Stimulated activated CD4-positive, alpha-beta T cell treated with anti-CD3 and anti-CD28 coated beads, TNF-alpha, amount 100 ng/mL, for 24 hours (primary cell): ENCODE measurements around the gene ZNF765.
"Not testable (repeated sequence)": the region's sequence is repeated elsewhere in the genome, so short reads cannot be mapped to it uniquely, and the experiment has no call there.

ENCODE experiments used
- DNase-seq, 3 experiments: peaks; one replicate each; pipeline ENCODE4 v3.0.0-alpha.2; 2020; ENCODE audit warnings: low read depth in 3 of 3

Gene ZNF765

DNA sequence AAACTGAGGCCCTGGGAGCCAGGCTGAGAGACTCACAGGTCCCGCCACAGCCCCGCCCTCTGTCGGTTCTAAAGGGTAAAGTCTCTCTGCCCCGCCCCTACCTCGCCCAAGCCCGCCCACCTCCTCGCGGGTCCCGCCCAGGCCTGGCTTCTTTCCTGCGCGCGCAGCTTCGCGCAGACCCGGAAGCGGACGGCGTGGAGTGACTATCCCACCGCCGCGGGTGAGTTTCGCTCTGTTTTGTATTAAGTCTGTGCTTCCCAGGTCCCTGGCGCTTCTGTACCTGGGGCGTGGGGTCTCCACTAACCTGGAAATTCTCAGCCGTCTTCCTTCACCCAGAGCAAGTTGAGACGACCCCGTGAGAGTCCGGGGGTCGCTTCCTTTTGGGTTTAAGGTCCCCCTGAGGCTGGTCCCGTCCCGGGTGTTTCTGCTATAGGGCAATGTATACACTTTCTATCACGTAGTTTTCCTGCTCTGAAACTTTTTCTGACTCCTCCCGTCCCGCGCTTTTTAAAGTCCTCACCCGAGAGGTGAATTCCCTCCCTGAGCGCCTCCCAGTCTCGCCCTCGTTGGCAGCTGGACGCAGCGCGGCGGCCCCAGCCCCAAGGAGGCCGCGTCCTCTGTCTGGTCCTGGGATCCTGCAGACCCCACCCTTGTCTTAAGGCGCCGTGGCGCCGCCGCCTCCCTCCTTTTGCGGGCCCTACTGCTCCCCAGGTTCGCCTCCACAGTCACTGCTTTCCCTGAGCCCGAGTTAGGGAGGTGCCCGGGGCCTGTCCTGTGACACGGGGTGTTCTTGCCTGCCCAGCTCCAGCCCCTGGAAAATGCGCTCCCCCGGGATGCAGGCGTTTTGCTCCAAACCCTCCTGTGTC, at the start of gene ZNF765:
TSS of gene ZNF765 (plus strand) at position 176 of the 866 bp plus-strand sequence. CDS start 2,867 bp downstream, outside the sequence.
- DNase-seq = peak; percentile 94 to 97 (median 94)

DNA sequence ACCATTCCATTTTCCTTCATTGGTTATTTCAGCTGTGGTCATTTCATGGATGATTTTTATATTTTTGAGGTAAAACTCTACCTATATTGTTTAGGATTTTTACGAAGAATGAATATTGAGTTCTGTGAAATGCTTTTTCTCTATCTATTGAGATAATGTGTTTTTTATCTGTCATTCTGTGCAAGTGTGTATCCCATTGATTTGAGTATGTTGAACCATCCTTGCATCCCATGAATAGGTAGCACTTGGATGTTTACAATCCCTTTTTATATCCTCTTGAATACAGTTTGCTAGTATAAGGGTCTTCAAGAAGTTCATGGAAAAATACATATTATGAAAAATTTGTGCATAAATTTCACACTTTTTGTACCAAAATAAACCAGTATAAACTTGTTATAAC, 39.2 kb upstream of the ZNF765 start:
- no peak for DNase-seq

DNA sequence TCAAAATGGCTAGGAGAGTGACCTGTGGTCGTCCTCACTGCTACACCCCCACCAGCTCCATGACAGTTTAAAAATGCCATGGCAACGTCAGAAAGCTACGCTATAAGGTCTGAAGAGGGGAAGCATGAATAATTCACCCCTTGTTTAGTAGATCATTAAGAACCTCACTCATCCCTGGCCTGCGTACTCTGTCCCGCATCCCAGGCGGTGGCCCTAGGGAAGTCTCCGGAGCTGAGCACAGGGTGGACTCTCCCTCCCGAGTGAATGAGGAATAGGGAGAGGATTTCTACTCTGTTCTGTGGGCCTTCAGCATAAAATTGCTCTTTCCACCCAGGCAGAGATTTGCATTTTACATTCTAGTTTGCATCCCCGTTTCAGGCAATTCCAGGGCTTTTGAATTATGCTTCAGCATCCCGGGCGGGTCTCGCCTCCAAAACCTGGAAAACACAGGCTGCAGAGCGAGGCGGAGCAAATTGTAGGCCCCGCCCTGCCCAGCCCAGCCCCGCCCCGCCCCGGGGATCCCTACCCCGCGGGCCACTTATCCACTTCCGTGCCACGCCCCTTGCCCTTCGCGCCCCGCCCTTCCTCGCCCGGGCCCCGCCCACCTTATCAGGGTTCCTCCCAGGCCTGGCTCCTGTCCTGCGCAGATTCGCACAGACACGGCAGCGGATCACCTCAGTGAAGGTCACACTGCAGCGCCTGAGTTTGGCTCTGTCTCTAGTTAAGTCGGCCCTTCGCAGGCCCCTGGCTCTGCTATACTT, 36.9 kb upstream of the ZNF765 start:
- DNase-seq = no peak

DNA sequence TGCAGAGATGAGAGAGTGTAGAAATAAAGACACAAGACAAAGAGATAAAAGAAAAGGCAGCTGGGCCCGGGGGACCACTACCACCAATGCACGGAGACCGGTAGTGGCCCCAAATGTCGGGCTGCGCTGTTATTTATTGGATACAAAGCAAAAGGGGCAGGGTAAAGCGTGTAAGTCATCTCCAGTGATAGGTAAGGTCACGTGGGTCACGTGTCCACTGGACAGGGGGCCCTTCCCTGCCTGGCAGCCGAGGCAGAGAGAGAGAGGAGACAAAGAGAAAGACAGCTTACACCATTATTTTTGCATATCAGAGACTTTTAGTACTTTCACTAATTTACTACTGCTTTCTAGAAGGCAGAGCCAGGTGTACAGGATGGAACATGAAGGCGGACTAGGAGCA, 34.9 kb upstream of the ZNF765 start:
- DNase-seq = not testable (repeated sequence)

DNA sequence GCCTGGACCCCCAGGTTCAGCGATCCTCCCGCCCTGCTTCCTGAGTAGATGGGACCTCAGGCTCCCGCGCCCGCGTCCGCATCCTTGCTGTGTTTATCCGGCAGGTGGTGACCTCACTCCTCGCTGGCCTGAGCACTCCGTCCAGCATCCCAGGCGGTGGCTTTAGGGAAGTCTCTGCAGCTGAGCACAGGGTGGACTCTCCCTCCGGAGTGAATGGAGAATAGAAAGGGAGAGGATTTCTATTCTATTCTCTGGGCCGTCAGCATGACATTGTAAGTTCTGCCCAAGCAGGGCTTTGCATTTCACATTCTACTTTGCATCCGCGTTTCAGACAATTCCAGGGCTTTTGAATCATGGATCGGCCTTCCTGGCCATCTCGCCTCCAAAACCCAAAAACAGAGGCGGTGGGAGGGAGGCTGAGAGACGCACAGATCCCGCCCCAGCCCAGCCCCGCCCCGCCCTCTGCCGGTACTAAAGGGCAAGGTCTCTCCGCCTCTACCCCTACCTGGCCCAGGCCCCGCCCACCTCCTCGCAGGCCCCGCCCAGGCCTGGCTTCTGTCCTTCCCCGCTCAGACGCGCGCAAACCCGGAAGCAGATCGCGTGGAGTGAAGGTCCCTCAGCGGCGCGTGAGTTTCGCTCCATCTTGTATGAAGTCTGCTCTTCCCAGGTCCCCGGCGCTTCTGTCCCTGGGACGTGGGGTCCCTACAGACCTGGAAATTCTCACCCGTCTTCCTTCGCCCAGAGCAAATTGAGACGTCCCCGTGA, 29.6 kb upstream of the ZNF765 start, which contains the start of gene ZNF525:
TSS of gene ZNF525 (plus strand) at position 572 of the 765 bp plus-strand sequence. CDS start 6,577 bp downstream, outside the sequence.
- DNase-seq = peak; percentile 85 to 94 (median 93)

DNA sequence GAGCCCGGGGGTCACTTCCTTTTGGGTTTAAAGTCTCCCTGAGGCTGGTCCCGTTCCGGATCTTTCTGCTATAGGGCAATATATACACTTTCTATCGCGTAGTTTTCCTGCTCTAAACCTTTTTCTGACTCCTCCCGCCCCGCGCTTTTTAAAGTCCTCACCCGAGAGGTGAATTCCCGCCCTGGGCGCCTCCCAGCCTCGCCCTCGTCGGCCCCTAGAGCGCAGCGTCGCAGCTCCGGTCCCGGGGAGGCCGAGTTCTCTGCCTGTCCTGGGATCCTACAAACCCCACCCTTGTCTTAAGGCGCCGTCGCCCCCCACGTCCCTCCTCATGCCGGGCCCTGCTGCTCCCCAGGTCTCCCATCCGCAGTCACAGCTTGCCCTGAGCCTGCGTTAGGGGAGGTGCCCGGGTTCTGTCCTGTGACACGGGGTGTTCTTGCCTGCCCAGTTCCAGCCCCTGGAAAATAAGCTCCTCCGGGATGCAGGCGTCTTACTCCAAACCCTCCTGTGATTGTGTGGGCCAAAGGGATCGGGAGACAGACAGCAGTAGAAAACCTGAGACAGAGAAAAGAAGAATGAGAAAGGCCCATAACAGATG, 29.0 kb upstream of the ZNF765 start:
- peak; percentile 1 to 18 (median 12) for DNase-seq

DNA sequence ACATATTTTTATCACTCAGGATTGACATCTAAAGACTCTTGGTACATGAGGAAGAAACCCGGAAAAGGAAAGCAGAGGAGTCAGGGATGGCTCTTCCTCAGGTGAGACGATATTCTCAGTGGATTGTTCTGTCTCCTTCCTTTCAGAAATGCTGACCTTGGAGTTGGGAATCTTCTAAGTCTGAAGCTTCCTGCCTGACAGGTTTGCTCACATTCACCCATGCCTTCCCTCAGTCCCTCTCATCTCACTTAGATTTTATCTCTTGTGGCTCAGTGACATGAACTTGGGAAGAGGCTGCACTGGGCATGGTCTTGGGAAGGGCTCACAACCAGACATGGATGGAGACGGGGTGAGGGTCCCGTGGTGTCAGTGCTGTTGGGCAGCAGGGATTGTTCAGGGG, 22.8 kb upstream of the ZNF765 start:
- no peak for DNase-seq

DNA sequence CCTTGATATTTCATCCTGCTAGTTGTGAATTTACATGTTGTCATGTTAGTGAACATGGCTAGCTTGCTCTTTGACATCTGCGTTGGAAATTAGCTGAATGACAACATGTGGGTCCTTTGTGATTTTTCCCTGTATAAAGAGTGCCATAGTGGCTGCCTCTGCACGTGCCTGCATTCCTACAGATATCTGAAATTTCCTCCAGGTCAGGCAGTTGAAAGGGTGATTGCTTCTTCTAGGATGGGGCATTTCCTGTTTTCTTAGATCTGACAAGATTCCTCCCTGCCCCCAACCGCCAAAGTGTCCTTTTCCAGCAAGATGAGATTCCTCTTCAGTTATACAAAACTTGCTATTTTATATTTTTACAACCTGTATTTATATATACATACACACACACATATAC, 20.7 kb upstream of the ZNF765 start:
- no peak for DNase-seq

DNA sequence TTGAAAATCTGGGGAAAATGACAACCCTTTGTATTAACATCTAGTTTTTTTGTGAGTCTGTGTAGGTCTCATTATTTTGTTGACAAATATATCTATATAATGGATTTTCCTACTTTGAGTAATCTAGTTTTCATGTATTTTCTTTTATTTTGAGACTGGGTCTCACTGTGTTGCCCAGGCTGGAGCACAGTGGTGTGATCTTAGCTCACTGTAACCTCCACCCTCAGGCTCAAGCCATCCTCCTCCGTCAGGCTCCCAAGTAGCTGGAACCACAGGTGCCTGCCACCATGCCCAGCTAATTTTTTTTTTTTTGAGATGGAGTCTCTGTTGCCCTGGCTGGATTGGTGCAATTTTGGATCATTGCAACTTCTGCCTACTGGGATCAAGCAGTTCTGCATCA, 20.2 kb upstream of the ZNF765 start:
- DNase-seq = no peak

DNA sequence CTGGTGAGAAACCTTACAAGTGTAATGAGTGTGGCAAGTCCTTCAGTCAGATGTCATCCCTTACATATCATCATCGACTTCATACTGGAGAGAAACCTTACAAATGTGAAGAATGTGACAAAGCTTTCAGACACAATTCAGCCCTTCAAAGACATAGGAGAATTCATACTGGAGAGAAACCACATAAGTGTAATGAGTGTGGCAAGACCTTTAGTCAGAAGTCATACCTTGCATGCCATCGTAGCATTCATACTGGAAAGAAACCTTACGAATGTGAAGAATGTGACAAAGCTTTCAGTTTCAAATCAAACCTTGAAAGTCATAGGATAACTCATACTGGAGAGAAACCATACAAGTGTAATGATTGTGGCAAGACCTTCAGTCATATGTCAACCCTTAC, 13.6 kb upstream of the ZNF765 start:
- no peak for DNase-seq

DNA sequence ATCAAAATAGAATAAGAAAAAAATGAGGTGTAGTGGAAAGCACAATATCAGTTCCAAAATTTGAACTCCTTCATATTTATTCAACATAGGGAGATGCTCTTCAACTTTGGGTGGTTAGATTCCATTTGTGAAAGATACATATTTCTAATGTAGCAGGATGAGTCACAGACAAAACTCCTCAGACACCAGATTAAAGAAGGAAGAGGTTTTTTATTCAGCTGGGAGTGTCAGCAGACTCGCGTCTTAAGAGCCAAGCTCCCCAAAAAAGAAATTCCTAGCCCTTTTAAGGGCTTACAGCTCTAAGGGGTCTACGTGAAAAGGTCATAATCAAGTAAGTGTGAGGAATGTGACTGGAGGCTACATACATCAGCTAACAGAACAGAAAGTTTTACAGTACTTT, 6.8 kb upstream of the ZNF765 start:
- DNase-seq = no peak

DNA sequence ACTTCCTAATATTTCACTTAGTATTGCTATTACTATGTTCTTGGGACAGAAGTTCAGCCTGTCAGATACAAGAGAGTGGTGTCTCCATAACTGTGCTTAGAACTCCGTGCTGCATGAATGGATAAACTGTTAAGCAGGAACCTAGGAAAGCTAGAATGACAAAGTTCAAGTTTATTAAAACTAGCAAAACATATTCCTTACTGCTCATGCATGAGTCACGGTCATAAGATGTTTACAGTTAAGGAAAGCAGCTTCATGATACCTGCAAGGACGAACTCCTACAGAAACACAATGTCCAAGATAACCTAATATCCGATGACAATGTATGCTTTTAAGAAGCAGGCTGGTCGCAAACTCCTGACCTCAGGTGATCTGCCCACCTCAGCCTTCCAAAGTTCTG, 6.0 kb upstream of the ZNF765 start:
- no peak for DNase-seq

DNA sequence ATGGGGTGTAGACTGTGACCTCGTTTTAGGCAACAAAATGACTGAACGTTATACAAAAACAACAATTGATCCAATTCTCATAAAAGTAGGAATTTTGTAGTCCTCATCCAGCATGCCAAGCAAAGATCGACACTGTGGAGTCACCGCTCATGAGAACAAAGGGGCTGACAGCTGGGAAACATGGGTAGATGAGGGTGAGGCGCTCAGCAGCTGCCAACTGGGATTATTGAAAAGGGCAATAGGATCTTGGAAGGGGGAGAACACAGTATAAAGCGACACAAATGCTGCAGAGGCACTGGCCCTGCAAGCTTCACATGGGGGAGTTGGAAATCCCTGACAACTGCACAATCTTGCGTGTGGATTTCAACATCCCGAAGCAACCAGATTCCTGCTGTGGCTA, 5.4 kb upstream of the ZNF765 start:
- DNase-seq = no peak

DNA sequence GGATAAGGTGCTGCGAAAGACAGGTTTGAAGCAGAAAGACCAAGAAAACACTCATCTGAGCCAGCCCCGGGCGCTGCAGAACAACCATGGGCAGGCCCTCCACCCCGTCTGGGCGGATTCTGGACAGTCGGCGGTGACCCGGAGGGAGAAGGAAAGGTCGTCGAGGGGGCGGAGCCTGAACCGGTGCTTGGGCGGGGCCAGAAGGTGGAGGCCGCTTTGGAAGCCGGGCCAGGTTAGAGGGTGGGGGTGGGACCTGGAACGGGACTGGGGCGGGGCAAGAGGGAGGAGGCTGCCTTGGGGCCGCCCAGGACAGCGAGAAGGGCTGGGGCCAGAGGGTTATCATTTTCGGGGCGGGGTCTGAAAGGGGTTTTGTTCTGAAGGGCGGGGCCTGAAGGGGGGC, 5.0 kb upstream of the ZNF765 start:
- DNase-seq = no peak

DNA sequence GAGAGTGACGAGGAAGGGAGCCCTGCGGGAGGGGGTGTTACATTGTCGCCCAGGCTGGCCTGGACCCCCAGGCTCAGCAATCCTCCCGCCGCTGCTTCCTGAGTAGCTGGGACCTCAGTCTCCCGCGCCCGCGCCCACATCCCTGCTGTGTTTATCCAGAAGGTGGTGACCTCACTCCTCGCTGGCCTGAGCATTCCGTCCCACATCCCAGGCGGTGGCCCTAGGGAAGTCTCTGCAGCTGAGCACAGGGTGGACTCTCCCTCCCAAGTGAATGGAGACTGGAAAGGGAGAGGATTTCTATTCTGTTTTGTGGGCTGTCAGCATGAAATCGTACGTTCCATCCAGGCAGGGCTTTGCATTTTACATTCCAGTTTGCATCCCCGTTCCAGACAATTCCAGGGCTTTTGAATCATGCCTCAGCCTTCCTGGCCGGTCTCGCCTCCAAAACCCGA, 401 bp upstream of the ZNF765 start:
- DNase-seq = no peak

DNA sequence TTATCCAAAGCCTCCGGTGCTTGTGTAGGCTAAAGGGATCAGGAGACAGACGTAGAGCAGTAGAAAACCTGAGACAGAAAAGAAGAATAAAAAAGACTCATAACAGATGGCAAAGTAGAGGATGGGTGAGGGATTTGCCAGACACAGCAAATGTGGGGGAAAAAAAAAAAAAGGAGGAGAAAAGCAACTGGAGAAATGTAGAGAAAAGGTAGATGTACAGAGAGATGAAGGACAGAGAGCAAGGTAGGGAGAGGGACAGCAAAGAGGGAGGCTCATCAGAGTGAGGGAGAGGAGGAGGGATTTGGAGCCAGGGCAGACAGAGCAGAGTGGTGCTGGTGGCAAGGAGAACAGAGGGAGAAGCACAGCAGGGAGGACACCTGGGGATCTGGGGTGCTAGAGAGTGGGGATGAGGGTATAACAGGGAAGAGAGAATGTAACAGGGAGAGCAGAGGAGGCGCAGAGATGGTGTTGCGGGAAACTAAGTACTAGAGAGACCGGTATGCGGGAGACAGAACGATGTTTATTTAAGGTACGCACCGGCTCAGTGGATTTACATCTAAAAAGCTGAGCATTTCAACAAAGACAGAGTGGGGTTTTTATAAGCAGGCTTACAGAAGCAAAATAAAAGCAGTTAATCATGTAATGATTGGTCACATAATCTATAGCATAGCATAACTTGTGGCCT, 1.0 kb downstream of the ZNF765 start:
- not testable (repeated sequence) for DNase-seq

DNA sequence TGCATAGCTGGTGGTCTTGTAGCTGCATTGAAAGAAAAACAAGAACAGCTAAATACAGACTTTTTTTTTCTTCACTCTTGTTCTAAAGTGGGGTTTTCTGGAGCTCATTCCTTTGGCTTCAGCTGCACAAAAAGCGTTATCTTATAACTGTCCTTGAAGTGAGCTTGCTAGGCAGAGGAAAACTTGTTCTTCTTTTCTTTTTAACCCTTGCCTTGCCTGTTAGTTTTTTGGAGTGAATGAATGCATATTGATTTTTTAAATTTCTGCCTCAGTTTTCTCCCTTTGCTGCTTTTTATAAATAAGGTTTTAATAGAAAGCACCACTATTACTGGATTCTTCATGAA, 1.5 kb downstream of the ZNF765 start:
- DNase-seq = no peak

DNA sequence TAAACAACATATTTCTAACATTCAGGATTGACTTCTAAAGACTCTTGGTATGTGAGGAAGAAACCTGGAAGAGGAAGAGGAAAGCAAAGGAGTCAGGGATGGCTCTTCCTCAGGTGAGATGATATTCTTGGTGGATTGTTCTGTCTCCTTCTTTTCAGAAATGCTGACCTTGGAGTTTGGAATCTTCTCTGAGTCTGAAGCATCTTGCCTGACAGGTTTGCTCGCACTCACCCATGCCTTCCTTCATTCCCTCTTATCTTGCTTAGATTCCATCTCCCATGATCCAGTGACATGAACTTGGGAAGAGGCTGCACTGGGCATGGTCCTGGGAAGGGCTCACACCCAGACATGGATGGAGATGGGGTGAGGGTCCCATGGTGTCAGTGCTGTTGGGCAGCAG, 3.0 kb downstream of the ZNF765 start:
- not testable (repeated sequence) for DNase-seq

DNA sequence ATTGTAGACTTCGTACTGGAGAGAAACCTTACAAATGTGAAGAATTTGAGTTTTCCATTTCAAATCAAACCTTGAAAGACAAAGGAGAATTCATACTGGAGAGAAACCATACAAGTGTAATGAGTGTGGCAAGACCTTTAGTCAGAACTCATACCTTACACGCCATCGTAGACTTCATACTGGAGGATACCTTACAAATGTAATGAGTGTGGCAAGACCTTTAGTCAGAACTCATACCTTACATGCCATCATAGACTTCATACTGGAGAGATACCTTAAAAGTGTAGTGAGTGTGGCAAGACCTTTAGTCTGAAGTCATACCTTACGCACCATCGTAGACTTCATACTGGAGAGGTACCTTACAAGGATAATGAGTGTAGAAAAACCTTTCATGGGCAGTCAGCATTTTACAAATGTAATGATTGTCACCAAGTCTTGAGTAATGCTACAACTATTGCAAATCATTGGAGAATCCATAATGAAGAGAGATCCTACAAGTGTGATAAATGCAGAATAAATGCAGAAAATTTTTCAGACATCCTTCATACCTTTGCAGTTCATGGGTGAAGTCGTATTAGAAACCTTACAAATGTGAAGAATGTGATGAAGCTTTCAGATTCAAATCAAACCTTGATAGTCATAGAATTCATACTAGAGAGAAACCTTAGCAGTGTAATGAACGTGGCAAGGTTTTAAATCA, 14.7 kb downstream of the ZNF765 start:
- DNase-seq = no peak

DNA sequence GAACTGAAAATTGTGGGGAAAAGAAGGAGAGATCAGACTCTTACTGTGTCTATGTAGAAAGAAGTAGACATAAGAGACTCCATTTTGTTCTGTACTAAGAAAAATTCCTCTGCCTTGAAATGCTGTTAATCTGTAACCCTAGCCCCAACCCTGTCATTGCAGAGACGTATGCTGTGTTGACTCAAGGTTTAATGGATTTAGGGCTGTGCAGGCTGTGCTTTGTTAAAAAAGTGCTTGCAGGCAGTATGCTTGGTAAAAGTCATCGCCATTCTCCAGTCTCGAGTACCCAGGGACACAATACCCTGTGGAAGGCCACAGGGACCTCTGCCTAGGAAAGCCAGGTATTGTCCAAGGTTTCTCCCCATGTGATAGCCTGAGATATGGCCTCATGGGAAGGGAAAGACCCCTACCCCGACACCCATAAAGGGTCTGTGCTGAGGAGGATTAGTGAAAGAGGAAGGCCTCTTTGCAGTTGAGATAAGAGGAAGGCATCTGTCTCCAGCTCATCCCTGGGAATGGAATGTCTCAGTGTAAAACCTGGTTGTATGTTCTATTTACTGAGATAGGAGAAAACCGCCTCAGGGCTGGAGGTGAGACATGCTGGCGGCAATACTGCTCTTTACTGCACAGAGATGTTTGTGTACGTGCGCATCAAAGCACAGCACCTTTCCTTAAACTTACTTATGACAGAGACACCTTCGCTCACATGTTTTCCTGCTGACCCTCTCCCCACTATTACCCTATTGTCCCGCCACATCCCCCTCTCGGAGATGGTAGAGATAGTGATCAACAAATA, 25.8 kb downstream of the ZNF765 start:
- not testable (repeated sequence) for DNase-seq
